Stomach (tissue), 4 donors: ENCODE results near the gene USP32.

ENCODE experiments used
- CTCF ChIP-seq, 7 experiments: fragments of 450-650 bp in 4 of 7; fragments of 200-600 bp in 3 of 7; sonication (generic) in 3 of 7; IDR thresholded peaks; one replicate each; pipeline ENCODE4 v1.5.1; 2016 to 2019; ENCODE audit warnings: antibody characterized with exemption in 7 of 7, control low read depth in 2 of 7, mild to moderate bottlenecking in 1 of 7
- EP300 ChIP-seq: sonication (generic); formaldehyde crosslinking; IDR thresholded peaks from one replicate; pipeline ENCODE4 v1.6.1; 2017; ENCODE audit warnings: antibody characterized with exemption
- POLR2A ChIP-seq, 4 donors: fragments of 450-650 bp; IDR thresholded peaks; one replicate each; pipeline ENCODE4 v1.6.1; 2016; ENCODE audit warnings: antibody characterized with exemption in 4 of 4, control low read depth in 2 of 4, mild to moderate bottlenecking in 1 of 4, moderate library complexity in 1 of 4
- POLR2AphosphoS5 ChIP-seq, 3 donors: sonication (generic); formaldehyde crosslinking; IDR thresholded peaks; one replicate each; pipeline ENCODE4 v1.6.1; 2016; ENCODE audit warnings: antibody characterized with exemption in 3 of 3

DNA sequence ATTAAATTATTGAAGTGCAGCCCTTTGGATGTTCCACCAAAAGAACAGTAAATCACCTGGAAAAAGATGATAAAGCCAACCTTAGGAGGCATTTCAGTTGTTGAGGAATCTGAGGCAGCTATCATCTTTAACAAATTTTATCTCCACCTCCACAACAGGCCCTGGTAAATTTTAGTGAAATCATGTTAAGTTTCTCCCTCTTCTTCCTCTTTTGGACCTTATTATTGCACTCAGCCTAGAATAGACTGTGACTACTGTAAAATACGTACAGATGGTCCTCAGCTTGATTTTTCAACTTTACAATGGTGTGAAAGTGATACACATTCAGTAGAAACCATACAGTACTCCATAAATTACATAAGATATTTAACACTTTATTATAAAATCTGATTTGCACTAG, 90.3 kb downstream of the USP32 start:
- TF ChIP-seq CTCF (IDR thresholded peaks at IDR 0.05) (no peak), POLR2A (IDR thresholded peaks at IDR 0.05) (no peak), EP300 (no peak), POLR2AphosphoS5 (IDR thresholded peaks at IDR 0.05) (no peak)
